ENCODE results near the gene SERINC4.
"Not testable (repeated sequence)": the region's sequence is repeated elsewhere in the genome, so short reads cannot be mapped to it uniquely, and the experiment has no call there.

SERINC4 gene

GRCh38 chr15:43799945-43800285 is at the start of gene SERINC4:
Gene SERINC4 (minus strand): TSS chr15:43800220. CDS start chr15:43799986, 234 bp downstream.
- no peak for DNase-seq

GRCh38 chr15:43845421-43845820 is 45.4 kb upstream of the SERINC4 start:
- DNase-seq = no peak

GRCh38 chr15:43832485-43832884 is 32.5 kb upstream of the SERINC4 start:
- DNase-seq = not testable (repeated sequence)

GRCh38 chr15:43831519-43832052 is 31.6 kb upstream of the SERINC4 start:
- DNase-seq = not testable (repeated sequence)

GRCh38 chr15:43830691-43831275 is 30.8 kb upstream of the SERINC4 start:
- not testable (repeated sequence) for DNase-seq

GRCh38 chr15:43829951-43830540 is 30.0 kb upstream of the SERINC4 start:
- DNase-seq = not testable (repeated sequence)

- DNase-seq = no peak
These were observed 28.1 kb upstream of the SERINC4 start for GRCh38 chr15:43828061-43828657.

- DNase-seq = peak; percentile 76
These were observed 26.7 kb upstream of the SERINC4 start, which contains the start of gene WDR76 for GRCh38 chr15:43826508-43827341. Gene WDR76 (plus strand): TSS chr15:43827002. CDS start chr15:43827033, 31 bp downstream.

- no peak for DNase-seq
These were observed 26.0 kb upstream of the SERINC4 start for GRCh38 chr15:43826029-43826507.

GRCh38 chr15:43825305-43825704 is 25.3 kb upstream of the SERINC4 start:
- not testable (repeated sequence) for DNase-seq

- DNase-seq = peak; percentile 94
These were observed 24.6 kb upstream of the SERINC4 start, which contains the start of gene MFAP1 for GRCh38 chr15:43824302-43825246. Gene MFAP1 (minus strand): TSS chr15:43824690. CDS start chr15:43824569, 121 bp downstream.

- no peak for DNase-seq
These were observed 21.5 kb upstream of the SERINC4 start for GRCh38 chr15:43821505-43821904.

- not testable (repeated sequence) for DNase-seq
These were observed 15.0 kb upstream of the SERINC4 start for GRCh38 chr15:43815064-43815463.

GRCh38 chr15:43808960-43809678 is 9.1 kb upstream of the SERINC4 start:
- no peak for DNase-seq

- no peak for DNase-seq
These were observed 8.5 kb upstream of the SERINC4 start for GRCh38 chr15:43808435-43808950.

- DNase-seq = not testable (repeated sequence)
These were observed 2.7 kb upstream of the SERINC4 start for GRCh38 chr15:43802676-43803075.

- DNase-seq = peak; percentile 58
These were observed 494 bp upstream of the SERINC4 start, which contains the start of gene HYPK for GRCh38 chr15:43800286-43801141. Gene HYPK (plus strand): TSS chr15:43800599. CDS start chr15:43800623, 24 bp downstream.

GRCh38 chr15:43799209-43799944 is 643 bp downstream of the SERINC4 start:
- no peak for DNase-seq

- DNase-seq = no peak
These were observed 3.5 kb downstream of the SERINC4 start for GRCh38 chr15:43796566-43796965.
